Neural progenitor cell (in vitro differentiated cells): ENCODE results near the gene RTL10. TPM values are rescaled to one million over a fixed set of nuclear protein-coding genes. Genes with fewer than 3 reads are reported as not detected.

Experiments used
- DNase-seq: peaks from one replicate; pipeline ENCODE4 v3.0.0-alpha.2; 2016; ENCODE audit warnings: low spot score
- H2AFZ ChIP-seq: fragments of 200-600 bp; sonication (generic); replicated peaks from 2 replicates; pipeline ENCODE4 v1.6.1; 2016; ENCODE audit warnings: antibody characterized with exemption
- H3F3A ChIP-seq: fragments of 200-600 bp; sonication (generic); 2 replicates; pipeline ENCODE4 v1.6.1; 2016; ENCODE audit warnings: antibody characterized with exemption, low read depth
- H3K27ac ChIP-seq: fragments of 200-600 bp; sonication (generic); 2 replicates; pipeline ENCODE4 v1.5.1; 2016; ENCODE audit warnings: mild to moderate bottlenecking
- H3K27me3 ChIP-seq: fragments of 200-600 bp; sonication (generic); 2 replicates; pipeline ENCODE4 v1.6.1; 2016; ENCODE audit warnings: mild to moderate bottlenecking, moderate library complexity
- H3K36me3 ChIP-seq: fragments of 200-600 bp; sonication (generic); 2 replicates; pipeline ENCODE4 v1.5.1; 2016
- H3K4me1 ChIP-seq: fragments of 200-600 bp; sonication (generic); 2 replicates; pipeline ENCODE4 v1.6.1; 2016; ENCODE audit warnings: mixed run types
- H3K4me2 ChIP-seq: fragments of 200-600 bp; sonication (generic); 2 replicates; pipeline ENCODE4 v1.6.1; 2016
- H3K4me3 ChIP-seq: fragments of 200-600 bp; sonication (generic); 2 replicates; pipeline ENCODE4 v1.5.1; 2016
- H3K79me2 ChIP-seq: fragments of 200-600 bp; sonication (generic); 2 replicates; pipeline ENCODE4 v1.6.1; 2016; ENCODE audit warnings: low read depth
- H3K9ac ChIP-seq: fragments of 200-600 bp; sonication (generic); 2 replicates; pipeline ENCODE4 v1.6.1; 2016
- H3K9me3 ChIP-seq: fragments of 200-600 bp; sonication (generic); 2 replicates; pipeline ENCODE4 v1.5.1; 2016; ENCODE audit warnings: low read depth
- H4K20me1 ChIP-seq: fragments of 200-600 bp; sonication (generic); 2 replicates; pipeline ENCODE4 v1.6.1; 2016; ENCODE audit warnings: low read depth
- H3K27ac Mint-ChIP-seq: 3 replicates; pipeline ENCODE4 v1.8.0; 2021; ENCODE audit warnings: mixed read lengths
- H3K27me3 Mint-ChIP-seq: 2 replicates; pipeline ENCODE4 v1.8.0; 2022; ENCODE audit warnings: low read depth, mild to moderate bottlenecking, inconsistent platforms, moderate library complexity, mixed read lengths; ENCODE audit not compliant: insufficient read depth
- H3K36me3 Mint-ChIP-seq: 3 replicates; pipeline ENCODE4 v1.8.0; 2021; ENCODE audit warnings: mixed read lengths
- H3K4me1 Mint-ChIP-seq: 3 replicates; pipeline ENCODE4 v1.8.0; 2021; ENCODE audit warnings: mixed read lengths
- H3K4me3 Mint-ChIP-seq: 3 replicates; pipeline ENCODE4 v1.8.0; 2021; ENCODE audit warnings: mild to moderate bottlenecking, moderate library complexity, mixed read lengths
- H3K9me3 Mint-ChIP-seq: 3 replicates; pipeline ENCODE4 v1.8.0; 2020; ENCODE audit warnings: mixed read lengths
- CTCF ChIP-seq: fragments of 200-600 bp; sonication (generic); IDR thresholded peaks from 2 replicates; pipeline ENCODE4 v1.5.1; 2017; ENCODE audit warnings: antibody characterized with exemption, mild to moderate bottlenecking
- EZH2 ChIP-seq: fragments of 200-600 bp; sonication (generic); IDR thresholded peaks from 2 replicates; pipeline ENCODE4 v1.6.1; 2017; ENCODE audit warnings: antibody characterized with exemption, mild to moderate bottlenecking, moderate library complexity
- EZH2phosphoT487 ChIP-seq: fragments of 200-600 bp; sonication (generic); IDR thresholded peaks from 2 replicates; pipeline ENCODE4 v1.6.1; 2017; ENCODE audit warnings: antibody characterized with exemption
- total RNA-seq: library from RNA; depleted of rRNA; stranded (reverse); fragments of >200 nt; gene quantifications from 2 replicates; pipeline ENCODE4 v1.2.3, GENCODE V29; 2015; ENCODE audit warnings: low replicate concordance

Gene RTL10
- total RNA-seq, 1 donor from 2014 or later: 7.3 TPM

GRCh38 chr22:19873138-19873959 is 18.7 kb upstream of the RTL10 start:
- Mint-ChIP-seq H3K4me1 (peaks cover 18% of the 10 kb centered on the region), H3K36me3 (no peaks in the 10 kb centered on the region), H3K9me3 (no peaks in the 10 kb centered on the region), H3K27ac (no peak overlapping the region), H3K27me3 (no peaks in the 10 kb centered on the region), H3K4me3 (no peak overlapping the region)
- Histone ChIP-seq H3K4me3 (no peak overlapping the region), H3K27ac (no peak overlapping the region), H3K4me1 (peaks cover 11% of the 10 kb centered on the region), H3K36me3 (no peaks in the 10 kb centered on the region), H3F3A (peaks cover 9% of the 10 kb centered on the region), H3K79me2 (no peaks in the 10 kb centered on the region), H3K4me2 (no peak overlapping the region), H2AFZ (no peak overlapping the region), H3K27me3 (no peaks in the 10 kb centered on the region), H3K9me3 (no peaks in the 10 kb centered on the region), H4K20me1 (peaks cover 13% of the 10 kb centered on the region), H3K9ac (no peak overlapping the region)
- DNase-seq: no peak
- TF ChIP-seq EZH2: no peak
- TF ChIP-seq CTCF: no peak
- TF ChIP-seq EZH2phosphoT487: no peak

GRCh38 chr22:19872779-19873137 is 18.1 kb upstream of the RTL10 start:
- TF ChIP-seq EZH2phosphoT487 (no peak), CTCF (no peak), EZH2 (no peak)
- H3K4me1 Mint-ChIP-seq: peaks cover 18% of the 10 kb centered on the region
- H3K27ac ChIP-seq: no peak overlapping the region
- no peaks in the 10 kb centered on the region for H3K9me3 ChIP-seq
- H3K27ac Mint-ChIP-seq: no peak overlapping the region
- H3F3A ChIP-seq: peaks cover 9% of the 10 kb centered on the region
- no peak for DNase-seq
- no peak overlapping the region for H3K4me3 ChIP-seq
- H3K4me2 ChIP-seq: no peak overlapping the region
- peaks cover 11% of the 10 kb centered on the region for H3K4me1 ChIP-seq
- no peaks in the 10 kb centered on the region for H3K27me3 ChIP-seq
- no peaks in the 10 kb centered on the region for H3K27me3 Mint-ChIP-seq
- H3K79me2 ChIP-seq: no peaks in the 10 kb centered on the region
- H3K36me3 Mint-ChIP-seq: no peaks in the 10 kb centered on the region
- H3K4me3 Mint-ChIP-seq: no peak overlapping the region
- no peak overlapping the region for H2AFZ ChIP-seq
- no peaks in the 10 kb centered on the region for H3K9me3 Mint-ChIP-seq
- H3K36me3 ChIP-seq: no peaks in the 10 kb centered on the region
- no peak overlapping the region for H3K9ac ChIP-seq
- peaks cover 13% of the 10 kb centered on the region for H4K20me1 ChIP-seq

- H3K27ac ChIP-seq: no peak overlapping the region
- no peak overlapping the region for H3K4me2 ChIP-seq
- H4K20me1 ChIP-seq: peaks cover 17% of the 10 kb centered on the region
- no peak for DNase-seq
- H3F3A ChIP-seq: peaks cover 9% of the 10 kb centered on the region
- no peaks in the 10 kb centered on the region for H3K9me3 Mint-ChIP-seq
- H3K4me3 ChIP-seq: no peak overlapping the region
- H3K36me3 ChIP-seq: no peaks in the 10 kb centered on the region
- H3K4me1 Mint-ChIP-seq: peaks cover 15% of the 10 kb centered on the region
- no peaks in the 10 kb centered on the region for H3K27me3 ChIP-seq
- H3K4me3 Mint-ChIP-seq: no peak overlapping the region
- H3K27me3 Mint-ChIP-seq: no peaks in the 10 kb centered on the region
- peaks cover 11% of the 10 kb centered on the region for H3K4me1 ChIP-seq
- no peak overlapping the region for H3K27ac Mint-ChIP-seq
- no peak overlapping the region for H2AFZ ChIP-seq
- no peaks in the 10 kb centered on the region for H3K9me3 ChIP-seq
- H3K79me2 ChIP-seq: no peaks in the 10 kb centered on the region
- TF ChIP-seq EZH2phosphoT487 (no peak), CTCF (no peak), EZH2 (no peak)
- no peaks in the 10 kb centered on the region for H3K36me3 Mint-ChIP-seq
- no peak overlapping the region for H3K9ac ChIP-seq
Observed at GRCh38 chr22:19871845-19872778, 17.4 kb upstream of the RTL10 start.
